Stimulated activated naive CD8-positive, alpha-beta T cell treated with anti-CD3 and anti-CD28 coated beads, Interleukin-15, Interleukin-2, amounts not matched to agents 100 ng/mL and 50 ng/mL, for 24 hours (primary cell): ENCODE measurements around the gene SPARC.
A peak's percentile ranks its signal among the peaks of the same experiment; 100 is the strongest.

Source experiments
- H3K27ac Mint-ChIP-seq: one replicate; pipeline ENCODE4 v1.8.0; 2021; ENCODE audit warnings: mild to moderate bottlenecking, mixed read lengths
- H3K27me3 Mint-ChIP-seq: one replicate; pipeline ENCODE4 v1.8.0; 2021; ENCODE audit warnings: mixed read lengths
- H3K36me3 Mint-ChIP-seq: one replicate; pipeline ENCODE4 v1.8.0; 2021; ENCODE audit warnings: low read depth, mixed read lengths
- H3K4me1 Mint-ChIP-seq: one replicate; pipeline ENCODE4 v1.8.0; 2021; ENCODE audit warnings: low read depth, mixed read lengths
- H3K4me3 Mint-ChIP-seq: one replicate; pipeline ENCODE4 v1.8.0; 2021; ENCODE audit warnings: mild to moderate bottlenecking, mixed read lengths
- H3K9me3 Mint-ChIP-seq: one replicate; pipeline ENCODE4 v1.8.0; 2021; ENCODE audit warnings: mixed read lengths

Gene SPARC

GRCh38 chr5:151663617-151664293 lies 23.0 kb downstream of the SPARC start:
- Mint-ChIP-seq H3K27me3 (peaks cover 3% of the 10 kb centered on the region), H3K36me3 (no peaks in the 10 kb centered on the region), H3K27ac (peak overlapping the region; percentile 36), H3K4me1 (peaks cover 18% of the 10 kb centered on the region), H3K4me3 (no peak overlapping the region), H3K9me3 (no peaks in the 10 kb centered on the region)

GRCh38 chr5:151662805-151663204 lies 23.9 kb downstream of the SPARC start:
- Mint-ChIP-seq H3K4me3 (no peak overlapping the region), H3K36me3 (no peaks in the 10 kb centered on the region), H3K27ac (no peak overlapping the region)

GRCh38 chr5:151661968-151662732 lies 24.6 kb downstream of the SPARC start:
- Mint-ChIP-seq H3K36me3 (no peaks in the 10 kb centered on the region), H3K27ac (no peak overlapping the region), H3K4me3 (no peak overlapping the region), H3K27me3 (peaks cover 3% of the 10 kb centered on the region), H3K9me3 (no peaks in the 10 kb centered on the region), H3K4me1 (peaks cover 18% of the 10 kb centered on the region)

More at GRCh38 chr5:151662805-151663204, 23.9 kb downstream of the SPARC start:
- H3K9me3 Mint-ChIP-seq, result no peaks in the 10 kb centered on the region
- H3K4me1 Mint-ChIP-seq, result peaks cover 18% of the 10 kb centered on the region
- H3K27me3 Mint-ChIP-seq, result peaks cover 3% of the 10 kb centered on the region

GRCh38 chr5:151660616-151661495 lies 25.9 kb downstream of the SPARC start:
- peaks cover 18% of the 10 kb centered on the region for H3K4me1 Mint-ChIP-seq
- H3K9me3 Mint-ChIP-seq, result no peaks in the 10 kb centered on the region
- peaks cover 3% of the 10 kb centered on the region for H3K27me3 Mint-ChIP-seq
- H3K4me3 Mint-ChIP-seq, result no peak overlapping the region
- H3K27ac Mint-ChIP-seq, result no peak overlapping the region
- H3K36me3 Mint-ChIP-seq, result no peaks in the 10 kb centered on the region

GRCh38 chr5:151659001-151659754 lies 27.5 kb downstream of the SPARC start:
- no peaks in the 10 kb centered on the region for H3K36me3 Mint-ChIP-seq
- H3K4me1 Mint-ChIP-seq, result peaks cover 18% of the 10 kb centered on the region
- H3K27ac Mint-ChIP-seq, result no peak overlapping the region
- H3K4me3 Mint-ChIP-seq, result no peak overlapping the region
- no peaks in the 10 kb centered on the region for H3K9me3 Mint-ChIP-seq
- H3K27me3 Mint-ChIP-seq, result peaks cover 3% of the 10 kb centered on the region

- no peaks in the 10 kb centered on the region for H3K9me3 Mint-ChIP-seq
- H3K4me3 Mint-ChIP-seq, result no peak overlapping the region
- H3K36me3 Mint-ChIP-seq, result no peaks in the 10 kb centered on the region
- peaks cover 3% of the 10 kb centered on the region for H3K27me3 Mint-ChIP-seq
- peaks cover under 1% of the 10 kb centered on the region for H3K4me1 Mint-ChIP-seq
- H3K27ac Mint-ChIP-seq, result no peak overlapping the region
Observed at GRCh38 chr5:151657114-151657513, 29.6 kb downstream of the SPARC start.

GRCh38 chr5:151656311-151656710 lies 30.4 kb downstream of the SPARC start:
- Mint-ChIP-seq H3K4me1 (no peaks in the 10 kb centered on the region), H3K4me3 (no peak overlapping the region)

GRCh38 chr5:151651997-151652645 lies 34.6 kb downstream of the SPARC start:
- no peaks in the 10 kb centered on the region for H3K36me3 Mint-ChIP-seq
- H3K9me3 Mint-ChIP-seq, result no peaks in the 10 kb centered on the region
- no peaks in the 10 kb centered on the region for H3K4me1 Mint-ChIP-seq
- H3K27ac Mint-ChIP-seq, result no peak overlapping the region
- no peak overlapping the region for H3K4me3 Mint-ChIP-seq
- H3K27me3 Mint-ChIP-seq, result no peaks in the 10 kb centered on the region

More at GRCh38 chr5:151656311-151656710, 30.4 kb downstream of the SPARC start:
- H3K9me3 Mint-ChIP-seq, result no peaks in the 10 kb centered on the region
- H3K36me3 Mint-ChIP-seq, result no peaks in the 10 kb centered on the region
- no peak overlapping the region for H3K27ac Mint-ChIP-seq
- peaks cover 3% of the 10 kb centered on the region for H3K27me3 Mint-ChIP-seq

GRCh38 chr5:151648988-151649387 lies 37.7 kb downstream of the SPARC start:
- no peaks in the 10 kb centered on the region for H3K4me1 Mint-ChIP-seq
- no peak overlapping the region for H3K27ac Mint-ChIP-seq
- H3K9me3 Mint-ChIP-seq, result no peaks in the 10 kb centered on the region
- no peak overlapping the region for H3K4me3 Mint-ChIP-seq
- H3K36me3 Mint-ChIP-seq, result no peaks in the 10 kb centered on the region
- no peaks in the 10 kb centered on the region for H3K27me3 Mint-ChIP-seq

GRCh38 chr5:151648089-151648488 lies 38.6 kb downstream of the SPARC start:
- no peak overlapping the region for H3K4me3 Mint-ChIP-seq
- no peaks in the 10 kb centered on the region for H3K9me3 Mint-ChIP-seq
- no peaks in the 10 kb centered on the region for H3K36me3 Mint-ChIP-seq
- no peak overlapping the region for H3K27ac Mint-ChIP-seq
- no peaks in the 10 kb centered on the region for H3K27me3 Mint-ChIP-seq
- no peaks in the 10 kb centered on the region for H3K4me1 Mint-ChIP-seq

- no peaks in the 10 kb centered on the region for H3K36me3 Mint-ChIP-seq
- no peaks in the 10 kb centered on the region for H3K27me3 Mint-ChIP-seq
Observed at GRCh38 chr5:151647320-151647861, 39.3 kb downstream of the SPARC start.

GRCh38 chr5:151646334-151646733 lies 40.4 kb downstream of the SPARC start:
- Mint-ChIP-seq H3K9me3 (no peaks in the 10 kb centered on the region), H3K27me3 (no peaks in the 10 kb centered on the region), H3K36me3 (no peaks in the 10 kb centered on the region), H3K4me1 (no peaks in the 10 kb centered on the region), H3K4me3 (no peak overlapping the region), H3K27ac (no peak overlapping the region)

More at GRCh38 chr5:151647320-151647861, 39.3 kb downstream of the SPARC start:
- Mint-ChIP-seq H3K27ac (no peak overlapping the region), H3K4me1 (no peaks in the 10 kb centered on the region), H3K9me3 (no peaks in the 10 kb centered on the region), H3K4me3 (no peak overlapping the region)

- Mint-ChIP-seq H3K27me3 (no peaks in the 10 kb centered on the region), H3K36me3 (no peaks in the 10 kb centered on the region), H3K9me3 (no peaks in the 10 kb centered on the region), H3K4me1 (no peaks in the 10 kb centered on the region), H3K4me3 (no peak overlapping the region), H3K27ac (no peak overlapping the region)
Observed at GRCh38 chr5:151643388-151643787, 43.3 kb downstream of the SPARC start.
